Activated B cell treated with CpG ODN at 0.5 μM for 24 hours (primary cell): Measurements from ENCODE around the gene NPM3. TPM values are rescaled to one million over a fixed set of nuclear protein-coding genes. Genes with fewer than 3 reads are reported as not detected.

Source experiments
- ATAC-seq: fragments of 200-7000 bp; cut with Tn5 transposase; one replicate; pipeline ENCODE4 v1.10.0; 2021; ENCODE audit warnings: low read depth, mild to moderate bottlenecking, moderate library complexity
- CTCF ChIA-PET: fragments of 350-600 bp; sonication (Branson Sonifier 250); formaldehyde crosslinking; loops from one replicate; lab custom pipeline; 2021; ENCODE audit warnings: antibody characterized with exemption; lab: Charles Lee
- POLR2A ChIA-PET: fragments of 350-600 bp; sonication (Branson Sonifier 250); formaldehyde crosslinking; loops from one replicate; lab custom pipeline; 2021; ENCODE audit warnings: antibody characterized with exemption; lab: Charles Lee
- DNase-seq: peaks from one replicate; pipeline ENCODE4 v3.0.0; 2022
- H3K27ac Mint-ChIP-seq: one replicate; pipeline ENCODE4 v1.8.0; 2020; ENCODE audit warnings: mixed read lengths
- H3K27me3 Mint-ChIP-seq: one replicate; pipeline ENCODE4 v1.8.0; 2021; ENCODE audit warnings: mixed read lengths
- H3K36me3 Mint-ChIP-seq: one replicate; pipeline ENCODE4 v1.8.0; 2021; ENCODE audit warnings: low read depth, mixed read lengths
- H3K4me1 Mint-ChIP-seq: one replicate; pipeline ENCODE4 v1.8.0; 2021; ENCODE audit warnings: mixed read lengths
- H3K4me3 Mint-ChIP-seq: one replicate; pipeline ENCODE4 v1.8.0; 2020; ENCODE audit warnings: mild to moderate bottlenecking, mixed read lengths
- H3K9me3 Mint-ChIP-seq: one replicate; pipeline ENCODE4 v1.8.0; 2020; ENCODE audit warnings: mixed read lengths
- intact Hi-C: fragments of 100-400 bp; cut with micrococcal nuclease; formaldehyde crosslinking; loops from one replicate; pipeline ENCODE4 v1.15.1; 2024
- total RNA-seq: library from RNA; stranded (reverse); gene quantifications from 2 replicates; pipeline ENCODE4 v1.2.3, GENCODE V29; 2022
- TF ChIP-seq, protein P1 (sequence below): fragments of 200-600 bp; IDR thresholded peaks from one replicate; pipeline ENCODE4 v1.8.0; 2022; ENCODE audit warnings: antibody characterized with exemption, mild to moderate bottlenecking

NPM3 gene
- total RNA-seq, 1 donor from 2014 or later, result 48.1 TPM

- no peak overlapping the region for H3K27ac Mint-ChIP-seq
These were observed 11.0 kb downstream of the NPM3 start for GRCh38 chr10:101772017-101772894.

DNA sequence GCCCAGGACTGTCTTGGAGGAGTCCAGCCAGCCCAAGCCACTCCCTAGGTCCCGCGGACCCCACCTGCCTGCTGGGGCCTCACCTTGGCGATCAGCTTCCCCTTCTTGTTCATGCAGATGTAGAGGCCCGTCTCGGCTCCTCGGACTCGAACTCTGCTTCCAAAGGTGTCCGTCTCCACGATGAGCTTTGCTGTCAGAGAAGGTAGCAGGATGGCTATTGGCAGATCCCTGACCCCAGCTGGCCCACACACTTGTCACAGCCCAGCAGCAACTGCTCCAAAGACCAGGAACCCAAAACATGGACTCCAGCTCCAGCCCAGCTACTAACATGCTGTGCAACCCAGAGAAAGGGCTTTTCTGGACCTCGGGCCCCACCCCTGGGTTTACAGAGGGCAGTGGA lies 11.9 kb downstream of the NPM3 start:
- H3K4me3 Mint-ChIP-seq, result no peak overlapping the region
- no peaks in the 10 kb centered on the region for H3K9me3 Mint-ChIP-seq
- ChIA-PET CTCF (interaction anchor here (0.7 kb wide), 1 partner anchor 169 kb away, joined by 3 read pairs; no protein-coding TSS in a partner anchor), POLR2A (no interaction called here)
- ATAC-seq (no peak), DNase-seq (no peak)
- H3K27me3 Mint-ChIP-seq, result peaks cover 39% of the 10 kb centered on the region
- no peaks in the 10 kb centered on the region for H3K36me3 Mint-ChIP-seq
- intact Hi-C loops, result no loop called here
- no peak overlapping the region for H3K27ac Mint-ChIP-seq
- peaks cover 23% of the 10 kb centered on the region for H3K4me1 Mint-ChIP-seq
- TF ChIP-seq, protein P1, sequence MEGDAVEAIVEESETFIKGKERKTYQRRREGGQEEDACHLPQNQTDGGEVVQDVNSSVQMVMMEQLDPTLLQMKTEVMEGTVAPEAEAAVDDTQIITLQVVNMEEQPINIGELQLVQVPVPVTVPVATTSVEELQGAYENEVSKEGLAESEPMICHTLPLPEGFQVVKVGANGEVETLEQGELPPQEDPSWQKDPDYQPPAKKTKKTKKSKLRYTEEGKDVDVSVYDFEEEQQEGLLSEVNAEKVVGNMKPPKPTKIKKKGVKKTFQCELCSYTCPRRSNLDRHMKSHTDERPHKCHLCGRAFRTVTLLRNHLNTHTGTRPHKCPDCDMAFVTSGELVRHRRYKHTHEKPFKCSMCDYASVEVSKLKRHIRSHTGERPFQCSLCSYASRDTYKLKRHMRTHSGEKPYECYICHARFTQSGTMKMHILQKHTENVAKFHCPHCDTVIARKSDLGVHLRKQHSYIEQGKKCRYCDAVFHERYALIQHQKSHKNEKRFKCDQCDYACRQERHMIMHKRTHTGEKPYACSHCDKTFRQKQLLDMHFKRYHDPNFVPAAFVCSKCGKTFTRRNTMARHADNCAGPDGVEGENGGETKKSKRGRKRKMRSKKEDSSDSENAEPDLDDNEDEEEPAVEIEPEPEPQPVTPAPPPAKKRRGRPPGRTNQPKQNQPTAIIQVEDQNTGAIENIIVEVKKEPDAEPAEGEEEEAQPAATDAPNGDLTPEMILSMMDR, result no peak

More at GRCh38 chr10:101772017-101772894, 11.0 kb downstream of the NPM3 start:
- Mint-ChIP-seq H3K27me3 (peaks cover 44% of the 10 kb centered on the region), H3K4me1 (peaks cover 28% of the 10 kb centered on the region), H3K36me3 (no peaks in the 10 kb centered on the region), H3K9me3 (no peaks in the 10 kb centered on the region), H3K4me3 (no peak overlapping the region)
- ATAC-seq (no peak), DNase-seq (no peak)
- TF ChIP-seq, protein P1, result no peak
- intact Hi-C loops, result no loop called here
- ChIA-PET POLR2A (interaction anchor here (0.6 to 1.0 kb wide), 2 partner anchors 10 to 89 kb away, joined by 3 to 4 read pairs; no protein-coding TSS in a partner anchor), CTCF (interaction anchor here (1.3 kb wide), 1 partner anchor 9 kb away, joined by 6 read pairs; no protein-coding TSS in a partner anchor)

DNA sequence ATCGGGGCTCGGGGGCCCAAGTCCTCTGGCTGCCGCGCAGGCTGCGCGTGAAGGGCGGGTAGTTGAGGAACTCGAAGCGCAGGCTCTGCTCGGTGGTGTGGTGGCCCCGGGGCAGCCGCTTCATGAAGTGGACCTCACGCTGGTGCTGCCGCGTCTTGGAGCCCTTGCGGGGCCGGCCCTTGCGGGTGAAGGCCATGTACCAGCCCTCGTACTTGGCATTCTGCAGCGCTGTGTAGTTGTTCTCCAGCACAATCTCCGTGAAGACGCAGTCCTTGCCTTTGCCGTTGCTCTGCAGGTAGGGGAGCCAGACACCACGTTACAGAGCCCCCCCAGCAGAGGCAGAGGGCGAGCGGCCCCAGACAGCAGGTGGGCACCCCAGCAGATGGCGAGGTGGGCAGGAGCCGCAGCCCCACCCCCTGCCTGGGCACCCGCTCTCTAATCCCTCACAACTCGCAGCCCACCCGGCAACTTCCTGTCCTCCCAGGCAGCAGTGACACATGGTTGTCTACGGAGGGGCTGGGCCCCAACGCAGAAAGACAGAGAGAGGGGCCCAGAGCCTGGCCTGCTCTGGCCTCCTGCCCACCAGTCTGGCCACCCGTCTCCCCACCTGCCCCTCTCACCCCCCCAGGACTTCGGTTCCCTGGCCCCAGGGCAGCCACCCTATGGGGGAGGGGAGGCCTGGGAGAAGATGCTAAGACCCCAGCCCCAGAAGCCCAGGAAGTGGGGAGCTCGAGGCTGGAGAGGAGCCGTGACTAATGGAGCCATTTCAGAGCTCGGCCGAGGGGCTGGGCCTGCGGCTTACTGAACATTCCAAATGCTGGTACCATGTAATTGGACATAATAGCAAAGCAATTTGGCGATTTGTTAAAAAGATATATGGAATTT lies 12.7 kb downstream of the NPM3 start:
- Mint-ChIP-seq H3K4me3 (no peak overlapping the region), H3K4me1 (peaks cover 23% of the 10 kb centered on the region), H3K36me3 (no peaks in the 10 kb centered on the region), H3K27ac (no peak overlapping the region), H3K27me3 (peaks cover 43% of the 10 kb centered on the region), H3K9me3 (no peaks in the 10 kb centered on the region)
- ChIA-PET CTCF (interaction anchor here (0.7 kb wide), 1 partner anchor 168 kb away, joined by 3 read pairs; no protein-coding TSS in a partner anchor), POLR2A (no interaction called here)
- DNase-seq (no peak), ATAC-seq (no peak)
- TF ChIP-seq, protein P1, result no peak
- intact Hi-C loops, result no loop called here

DNA sequence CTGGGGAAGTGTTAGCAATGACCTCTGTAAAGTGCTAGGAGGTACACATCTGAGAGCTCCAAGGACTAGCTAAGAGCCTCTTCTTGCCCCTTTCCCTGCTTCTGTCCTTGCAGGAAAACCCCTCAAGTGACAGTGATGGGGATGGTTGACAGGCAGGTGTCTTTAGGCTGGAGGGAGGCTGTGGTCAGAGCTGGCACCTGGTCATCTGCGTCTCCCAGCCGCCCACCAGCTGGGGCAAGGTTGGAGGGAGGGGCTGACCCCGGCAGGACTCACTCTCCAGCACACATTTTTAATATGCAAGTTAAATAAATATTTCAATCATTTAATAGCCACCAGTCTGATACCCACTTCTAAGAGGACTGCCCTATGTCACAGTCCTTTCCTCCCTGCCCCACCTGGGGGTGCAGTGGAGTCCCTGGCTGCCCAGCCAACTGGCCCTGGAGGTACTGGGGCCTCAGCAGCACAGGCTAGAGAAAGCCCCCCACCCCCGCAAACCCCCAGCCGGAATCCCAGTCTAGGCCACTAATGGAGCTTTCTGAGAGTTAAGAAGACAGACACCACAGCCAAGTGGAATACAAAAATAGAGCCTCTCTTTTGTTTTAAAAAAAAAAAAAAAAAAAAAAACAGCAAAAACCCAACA lies 13.6 kb downstream of the NPM3 start:
- no peak overlapping the region for H3K27ac Mint-ChIP-seq
- no peaks in the 10 kb centered on the region for H3K9me3 Mint-ChIP-seq
- ATAC-seq, result no peak
- ChIA-PET CTCF (no interaction called here), POLR2A (no interaction called here)
- peaks cover 14% of the 10 kb centered on the region for H3K4me1 Mint-ChIP-seq
- TF ChIP-seq, protein P1, result no peak
- no peak for DNase-seq
- H3K36me3 Mint-ChIP-seq, result no peaks in the 10 kb centered on the region
- peaks cover 46% of the 10 kb centered on the region for H3K27me3 Mint-ChIP-seq
- intact Hi-C loops, result no loop called here
- H3K4me3 Mint-ChIP-seq, result no peak overlapping the region
